GM20431 (cell line): ENCODE data around the gene LPIN3.

Source experiments
- in situ Hi-C: fragments of 300-500 bp; cut with MseI, MboI; formaldehyde crosslinking; loops from one replicate; pipeline ENCODE4 v1.15.0; 2020; ENCODE audit warnings: low sequenced_read_pairs; ENCODE audit not compliant: unreplicated experiment

Gene LPIN3

GRCh38 chr20:41362748-41363140 is 22.1 kb downstream of the LPIN3 start:
- in situ Hi-C loops, result no loop called here

- in situ Hi-C loops, result no loop called here
Measured at GRCh38 chr20:41363601-41364000, 23.0 kb downstream of the LPIN3 start.

- in situ Hi-C loops, result no loop called here
Measured at GRCh38 chr20:41364236-41364855, 23.7 kb downstream of the LPIN3 start.

GRCh38 chr20:41364967-41365765 is 24.5 kb downstream of the LPIN3 start:
- in situ Hi-C loops, result no loop called here

GRCh38 chr20:41365777-41366545 is 25.3 kb downstream of the LPIN3 start:
- in situ Hi-C loops, result no loop called here

- in situ Hi-C loops, result no loop called here
Measured at GRCh38 chr20:41366546-41367392, 26.1 kb downstream of the LPIN3 start, which contains the start of gene EMILIN3. EMILIN3 (minus strand) TSS chr20:41366818; CDS start chr20:41366634, 184 bp downstream.

GRCh38 chr20:41367393-41367695 is 26.7 kb downstream of the LPIN3 start:
- in situ Hi-C loops, result no loop called here

- in situ Hi-C loops, result no loop called here
Measured at GRCh38 chr20:41367956-41368355, 27.3 kb downstream of the LPIN3 start.

GRCh38 chr20:41369673-41370072 is 29.1 kb downstream of the LPIN3 start:
- in situ Hi-C loops, result no loop called here

GRCh38 chr20:41370176-41370575 is 29.6 kb downstream of the LPIN3 start:
- in situ Hi-C loops, result no loop called here

- in situ Hi-C loops, result no loop called here
Measured at GRCh38 chr20:41371371-41371770, 30.8 kb downstream of the LPIN3 start.

GRCh38 chr20:41373251-41373783 is 32.7 kb downstream of the LPIN3 start:
- in situ Hi-C loops, result no loop called here

GRCh38 chr20:41373931-41374920 is 33.6 kb downstream of the LPIN3 start:
- in situ Hi-C loops, result no loop called here

GRCh38 chr20:41375846-41376245 is 35.2 kb downstream of the LPIN3 start:
- in situ Hi-C loops, result no loop called here

- in situ Hi-C loops, result no loop called here
Measured at GRCh38 chr20:41376349-41376748, 35.7 kb downstream of the LPIN3 start.

- in situ Hi-C loops, result no loop called here
Measured at GRCh38 chr20:41377275-41377674, 36.7 kb downstream of the LPIN3 start.

- in situ Hi-C loops, result no loop called here
Measured at GRCh38 chr20:41379551-41379950, 38.9 kb downstream of the LPIN3 start.

GRCh38 chr20:41380551-41381193 is 40.1 kb downstream of the LPIN3 start:
- in situ Hi-C loops, result no loop called here
